Activated gamma-delta T cell (primary cell): ENCODE data around the gene CNTNAP2.

Experiments used
- DNase-seq: peaks from one replicate; lab custom pipeline; 2025; lab: John Stamatoyannopoulos, UW

CNTNAP2 gene

GRCh38 chr7:148095066-148095465 lies 1978.5 kb downstream of the CNTNAP2 start:
- DNase-seq, result no peak

- DNase-seq, result no peak
Observed at GRCh38 chr7:148104136-148104716, 1987.6 kb downstream of the CNTNAP2 start.

- DNase-seq, result no peak
Observed at GRCh38 chr7:148104924-148105323, 1988.3 kb downstream of the CNTNAP2 start.

GRCh38 chr7:148105853-148106252 lies 1989.3 kb downstream of the CNTNAP2 start:
- DNase-seq, result no peak

DNA sequence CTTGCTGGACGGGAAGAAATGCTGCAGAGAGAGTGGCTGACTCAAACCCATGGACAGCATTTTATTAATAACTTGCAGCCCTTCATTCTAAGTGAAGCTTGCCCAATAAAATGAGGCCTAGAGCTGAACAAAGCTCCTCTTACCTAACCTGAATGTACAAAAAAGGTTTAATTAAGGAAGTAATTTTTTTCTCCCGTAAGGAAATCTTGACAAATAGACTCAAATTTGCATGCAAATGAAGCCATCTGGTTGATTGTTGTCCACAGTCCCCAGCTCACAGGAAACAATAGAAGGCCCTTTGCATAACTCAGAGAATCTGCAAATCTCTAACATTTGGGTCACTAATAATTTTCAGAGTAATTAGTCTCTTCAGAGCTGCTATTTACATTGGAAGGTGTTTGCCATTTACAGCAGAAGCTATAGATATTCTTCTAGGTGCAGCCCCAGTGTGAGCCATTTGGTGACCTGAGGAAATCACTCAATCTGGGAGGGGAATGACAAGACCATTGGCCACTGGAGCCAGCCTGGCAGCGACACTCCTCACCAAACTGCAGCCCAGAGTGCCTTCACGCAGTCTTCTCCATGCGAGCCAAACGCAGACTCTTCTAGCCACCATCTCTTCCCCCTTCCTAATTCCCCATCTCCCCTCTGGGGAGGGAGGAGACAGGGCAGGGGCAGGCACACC lies 1991.0 kb downstream of the CNTNAP2 start:
- no peak for DNase-seq

DNA sequence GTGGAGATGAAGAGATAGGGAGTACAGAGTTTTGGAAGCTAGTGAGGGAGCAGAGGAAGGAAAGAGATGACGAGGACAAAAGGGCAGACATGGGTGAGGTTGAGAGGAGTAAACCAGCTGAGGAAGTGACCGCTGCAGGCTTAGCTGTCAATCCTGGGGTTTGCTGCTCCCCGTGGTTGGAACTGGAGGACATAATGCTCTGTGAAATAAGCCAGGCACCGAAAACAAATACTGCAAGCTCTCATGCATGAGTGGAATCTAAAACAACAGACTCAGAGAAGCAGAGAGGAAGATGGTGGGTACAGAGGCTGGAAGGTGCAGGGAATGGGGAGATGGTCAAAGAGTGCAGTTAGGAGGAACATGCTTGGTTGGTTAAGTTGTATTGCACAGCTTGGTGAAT lies 1991.8 kb downstream of the CNTNAP2 start:
- no peak for DNase-seq

DNA sequence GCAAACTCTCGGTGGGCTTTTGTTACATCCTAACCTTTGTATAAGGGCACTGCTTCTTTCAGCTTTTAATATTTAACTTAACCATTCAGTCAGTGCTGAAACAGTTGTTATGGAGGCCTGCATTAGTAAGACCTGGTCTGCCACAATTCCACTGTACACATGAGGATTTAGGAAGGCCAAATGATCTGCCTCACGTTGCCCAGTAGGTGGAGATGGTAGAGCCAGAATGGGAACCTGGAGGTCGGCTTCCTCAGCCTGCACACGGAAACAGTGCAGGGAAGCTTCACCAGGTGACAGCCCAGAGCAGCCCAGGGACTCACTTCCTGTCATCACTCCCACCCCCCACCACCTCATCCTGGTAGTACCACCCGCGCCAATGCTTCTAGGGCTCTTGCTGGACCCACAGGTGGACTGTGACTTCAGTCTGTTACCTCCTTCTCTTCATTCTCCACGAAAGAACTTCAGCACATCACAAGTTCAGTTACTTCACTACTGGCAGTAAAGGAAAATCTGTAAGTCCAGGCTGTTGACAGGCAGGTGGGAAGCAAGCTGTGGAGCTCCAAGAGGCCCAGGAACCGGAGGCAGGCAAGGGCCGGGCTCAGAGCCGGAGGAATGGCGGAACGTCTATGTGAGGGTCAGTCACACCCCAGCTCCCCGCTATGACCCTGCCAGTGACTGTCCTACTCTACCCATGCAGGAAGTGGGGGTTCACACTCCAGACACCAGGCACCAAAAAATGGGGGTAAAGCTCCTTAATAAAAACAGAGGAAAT lies 1993.7 kb downstream of the CNTNAP2 start:
- no peak for DNase-seq

- no peak for DNase-seq
Observed at GRCh38 chr7:148114804-148115203, 1998.2 kb downstream of the CNTNAP2 start.

GRCh38 chr7:148115308-148115707 lies 1998.7 kb downstream of the CNTNAP2 start:
- no peak for DNase-seq

DNA sequence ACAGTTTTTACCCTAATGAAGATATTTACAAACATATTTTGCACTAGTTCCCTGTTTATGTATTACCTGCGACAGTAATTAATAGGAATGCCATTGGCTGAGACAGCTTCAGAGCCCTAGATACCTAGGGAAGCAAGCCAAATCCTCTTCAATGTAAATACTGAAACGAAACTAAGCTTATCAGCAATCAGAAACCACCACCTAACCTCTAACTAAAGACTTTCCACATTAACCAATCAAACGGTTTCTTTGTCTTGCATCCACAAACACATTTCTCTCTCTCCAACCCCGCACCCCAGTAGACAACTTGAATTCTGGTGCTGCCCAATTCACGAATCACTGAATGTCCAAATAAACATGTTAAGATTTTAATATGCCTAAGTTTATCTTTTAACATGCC lies 1999.6 kb downstream of the CNTNAP2 start:
- DNase-seq, result no peak

DNA sequence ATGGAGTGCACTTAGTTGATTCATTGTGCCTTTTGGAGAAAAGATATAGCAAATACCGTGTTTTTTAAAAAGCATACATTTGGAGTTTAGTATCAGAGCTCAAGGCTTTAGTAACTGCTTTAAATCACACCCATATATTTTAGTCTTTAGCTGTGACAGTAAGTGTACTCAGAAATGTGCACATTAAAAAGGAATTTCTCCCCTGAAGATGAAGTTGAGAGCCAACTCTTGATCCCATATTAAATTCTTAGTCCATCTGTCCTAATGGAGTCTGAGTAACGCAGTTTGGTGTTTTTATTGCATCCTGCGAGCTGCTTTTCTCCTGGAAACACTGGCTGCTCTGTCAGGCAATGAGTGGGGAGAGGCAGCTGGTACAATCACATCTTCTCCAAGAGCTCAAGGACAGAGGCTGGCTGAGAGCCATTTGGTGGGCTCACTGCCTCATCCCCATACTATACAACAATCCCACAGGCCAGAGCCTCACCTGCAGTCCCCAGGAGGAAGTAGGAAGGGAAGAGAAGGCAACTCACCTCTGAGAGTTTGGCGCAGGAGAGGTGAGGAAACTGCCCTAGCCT lies 2000.3 kb downstream of the CNTNAP2 start:
- no peak for DNase-seq

- DNase-seq, result no peak
Observed at GRCh38 chr7:148118371-148118770, 2001.8 kb downstream of the CNTNAP2 start.

DNA sequence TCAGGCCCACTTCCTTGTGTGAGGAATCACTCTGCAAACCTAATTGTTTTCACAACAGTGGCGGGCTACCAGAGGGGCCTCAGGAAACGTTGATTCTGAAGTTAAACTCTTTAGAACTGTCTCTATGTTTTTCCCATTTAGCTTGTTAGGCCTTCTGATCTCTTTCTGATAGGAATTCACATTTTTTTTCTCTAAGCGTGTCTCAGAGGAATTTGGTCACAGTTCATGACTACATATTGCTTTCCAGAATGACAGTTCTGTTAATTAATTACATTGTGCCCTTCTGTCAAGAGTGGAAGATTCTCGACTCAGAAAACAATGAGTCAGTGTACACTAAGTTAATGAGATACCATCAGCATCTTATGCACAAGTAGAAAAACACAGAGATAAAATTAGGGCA lies 2004.8 kb downstream of the CNTNAP2 start:
- DNase-seq, result no peak

- no peak for DNase-seq
Observed at GRCh38 chr7:148121847-148122246, 2005.2 kb downstream of the CNTNAP2 start.

- no peak for DNase-seq
Observed at GRCh38 chr7:148124477-148124876, 2007.9 kb downstream of the CNTNAP2 start.

- DNase-seq, result no peak
Observed at GRCh38 chr7:148127374-148127773, 2010.8 kb downstream of the CNTNAP2 start.

DNA sequence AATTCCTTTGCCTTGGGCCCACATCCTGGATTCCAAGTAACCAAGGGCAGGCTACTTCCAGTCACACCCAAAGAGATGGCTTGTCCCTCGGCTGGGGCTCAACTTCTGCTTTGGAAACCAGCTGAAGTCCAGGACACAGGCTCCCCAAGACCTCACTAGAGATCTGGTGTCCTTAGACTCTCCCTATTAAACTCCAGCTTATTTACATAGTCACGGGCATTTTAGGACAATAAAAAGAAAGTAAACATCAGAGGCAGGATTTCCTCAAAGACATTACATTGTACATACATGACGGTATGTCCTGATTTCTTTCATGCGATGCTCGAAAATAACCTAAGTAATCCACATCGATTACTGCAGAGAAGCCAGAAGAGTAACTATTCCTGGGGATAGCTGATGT lies 2012.4 kb downstream of the CNTNAP2 start:
- DNase-seq, result no peak

- no peak for DNase-seq
Observed at GRCh38 chr7:148135116-148135515, 2018.5 kb downstream of the CNTNAP2 start.

- no peak for DNase-seq
Observed at GRCh38 chr7:148135997-148136396, 2019.4 kb downstream of the CNTNAP2 start.

DNA sequence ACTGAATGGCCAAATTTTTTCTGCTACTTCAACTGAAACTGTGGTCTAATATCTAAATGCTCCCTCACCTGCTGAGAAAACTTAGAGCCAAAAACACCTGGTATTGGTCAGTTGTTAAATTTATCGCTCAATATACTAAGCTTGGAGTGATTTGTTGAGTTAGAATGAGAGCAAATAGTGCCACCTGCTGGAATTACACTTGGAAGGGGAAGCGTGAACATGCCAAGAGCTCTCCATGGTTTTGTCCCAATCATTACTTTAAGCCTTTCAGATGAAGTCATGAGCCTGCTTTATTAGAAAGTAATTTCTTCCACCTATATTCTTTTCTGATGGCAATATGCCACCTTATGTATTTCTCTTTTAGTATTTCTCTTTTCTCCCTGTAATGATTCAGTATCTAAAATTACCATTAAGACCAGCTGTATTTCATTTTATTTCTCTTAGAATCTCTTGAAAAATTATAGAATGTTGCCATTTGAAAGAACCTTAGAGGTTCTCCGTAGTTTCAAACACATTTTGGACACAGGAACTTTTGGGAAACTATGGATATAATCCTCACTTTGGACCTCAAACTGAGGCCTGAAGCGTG lies 2026.2 kb downstream of the CNTNAP2 start:
- no peak for DNase-seq

DNA sequence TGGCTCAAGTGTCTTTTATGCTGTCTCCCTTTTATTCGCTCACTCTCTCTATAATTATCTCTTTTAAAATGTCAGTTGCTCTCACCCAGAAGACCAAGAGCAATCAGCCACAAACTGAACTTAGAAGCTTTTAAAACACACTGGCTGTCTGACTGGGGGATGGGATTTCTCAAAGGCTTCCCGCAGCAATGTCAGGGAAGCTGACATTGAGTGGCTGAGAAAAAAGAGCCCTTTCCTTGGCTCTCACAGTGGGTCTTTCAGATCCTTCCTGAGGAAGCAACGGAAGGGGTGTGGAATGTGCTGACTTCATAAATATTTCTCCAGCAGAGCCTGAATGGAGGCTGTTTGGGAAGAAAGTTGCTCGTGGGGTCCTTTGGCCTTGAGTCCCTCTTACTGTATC lies 2028.2 kb downstream of the CNTNAP2 start:
- DNase-seq, result no peak

GRCh38 chr7:148146346-148146745 lies 2029.7 kb downstream of the CNTNAP2 start:
- no peak for DNase-seq
